HepG2 (cell line): ENCODE results near the gene CDK7. TPM values are rescaled to one million over a fixed set of nuclear protein-coding genes. Genes with fewer than 3 reads are reported as not detected.

Experiments
- HINFP ChIP-seq: sonication (generic); formaldehyde crosslinking; IDR thresholded peaks from 2 replicates; pipeline ENCODE4 v1.4.0; 2020; ENCODE audit warnings: low read depth, mild to moderate bottlenecking, missing genetic modification reagents
- HMGXB4 ChIP-seq, 2 experiments: sonication (generic) in 1 of 2; formaldehyde crosslinking in 1 of 2; IDR thresholded peaks; 2 replicates each; pipeline versions ENCODE4 v1.4.0 to v1.6.1; 2018 to 2020; ENCODE audit warnings: missing genetic modification reagents in 2 of 2, borderline replicate concordance in 1 of 2, low read depth in 1 of 2, mild to moderate bottlenecking in 1 of 2, missing biosample characterization in 1 of 2
- KIAA2018 ChIP-seq: sonication (generic); formaldehyde crosslinking; IDR thresholded peaks from 2 replicates; pipeline ENCODE4 v1.5.0; 2020; ENCODE audit warnings: mild to moderate bottlenecking, missing genetic modification reagents, borderline replicate concordance
- NFKBIZ ChIP-seq: IDR thresholded peaks from 2 replicates; pipeline ENCODE4 v1.6.1; 2018; ENCODE audit warnings: missing genetic modification reagents, missing compliant biosample characterization
- ZFYVE20 ChIP-seq: sonication (generic); formaldehyde crosslinking; IDR thresholded peaks from 2 replicates; pipeline ENCODE4 v1.8.0; 2023; ENCODE audit warnings: low read depth, mild to moderate bottlenecking, moderate library complexity, missing genetic modification reagents, borderline replicate concordance
- ZNF318 ChIP-seq: sonication (generic); formaldehyde crosslinking; IDR thresholded peaks from 2 replicates; pipeline ENCODE4 v1.4.0; 2020; ENCODE audit warnings: mild to moderate bottlenecking, missing genetic modification reagents
- polyA plus RNA-seq, 8 experiments: library from polyadenylated mRNA; depleted of rRNA in 3 of 8; stranded (reverse) in 7 of 8; unstranded in 1 of 8; fragments of >200 nt; fragmentation: Illumina TruSeq in 4 of 8; extraction: Trizol in 4 of 8; gene quantifications; 2 replicates each; pipeline versions ENCODE4 v1.2.1 to v1.2.3, GENCODE V29; 2011 to 2016; ENCODE audit warnings: low read depth in 4 of 8, missing spikeins in 1 of 8, mixed read lengths in 1 of 8; ENCODE audit not compliant: insufficient read depth in 1 of 8
- total RNA-seq, 5 experiments: library from RNA; depleted of rRNA; stranded (reverse); fragments of >200 nt; fragmentation: Illumina TruSeq; extraction: Trizol; gene quantifications; 2 replicates each; pipeline ENCODE4 v1.2.3, GENCODE V29; 2016; ENCODE audit warnings: low read depth in 1 of 5

Gene CDK7
- total and polyA plus RNA-seq, 2 of the 13 experiments (the other 11 are each of a cell fraction or from before 2014, with no cell fraction given) = 41.2 to 54.9 TPM

- TF ChIP-seq HMGXB4 (CRISPR knock-in tag; IDR thresholded peaks at IDR 0.05; ENCODE audit: borderline replicate concordance in 1 of 2, low read depth in 1 of 2) (peak; percentile 57 to 77; a peak in 3 of 4 replicates), HINFP (CRISPR knock-in tag) (peak; percentile 27; the same call in 1 of the 2 replicates), ZNF318 (CRISPR knock-in tag) (0 out of 2 replicates have a peak, but pooled peaks have one; percentile 10), NFKBIZ (CRISPR knock-in tag) (no peak), KIAA2018 (CRISPR knock-in tag) (no peak), ZFYVE20 (CRISPR knock-in tag) (no peak)
These were observed at the start of gene CDK7 (continued) for GRCh38 chr5:69234457-69235268.
